AG08395 (cell line): ENCODE data around the gene ACSS1.

Experiments used
- DNase-seq: peaks from one replicate; pipeline ENCODE4 v3.0.0; 2012; ENCODE audit warnings: mixed read lengths, low spot score

ACSS1 gene

GRCh38 chr20:24970754-24971153 is 87.2 kb downstream of the ACSS1 start:
- DNase-seq = no peak

GRCh38 chr20:24970030-24970553 is 87.8 kb downstream of the ACSS1 start:
- no peak for DNase-seq

- no peak for DNase-seq
Observed at GRCh38 chr20:24969186-24970029, 88.5 kb downstream of the ACSS1 start.

DNA sequence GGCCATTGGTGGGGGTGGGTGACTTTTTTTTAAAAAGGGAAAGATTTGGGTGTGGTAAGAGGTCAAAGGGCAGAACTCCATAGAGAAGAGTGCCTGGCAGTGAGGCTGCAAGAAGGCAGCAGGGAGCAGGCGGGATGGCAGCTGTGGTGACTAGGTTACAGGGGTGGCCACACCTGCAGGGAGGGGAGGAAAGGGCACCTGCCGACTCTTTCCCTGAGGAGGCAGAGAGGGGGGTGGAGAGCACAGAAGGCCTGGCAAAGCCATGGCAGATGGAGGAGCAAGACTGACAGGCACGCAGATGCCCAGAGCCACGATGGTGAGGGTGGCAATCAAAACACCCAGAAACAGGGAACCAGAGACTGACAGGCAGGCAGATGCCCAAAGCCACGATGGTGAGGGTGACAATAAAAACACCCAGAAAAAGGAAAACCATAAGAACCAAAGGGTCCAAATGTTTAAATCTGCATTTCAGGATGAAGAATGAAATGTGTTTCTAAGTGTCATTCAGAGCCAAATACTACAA is 89.6 kb downstream of the ACSS1 start:
- DNase-seq = no peak

DNA sequence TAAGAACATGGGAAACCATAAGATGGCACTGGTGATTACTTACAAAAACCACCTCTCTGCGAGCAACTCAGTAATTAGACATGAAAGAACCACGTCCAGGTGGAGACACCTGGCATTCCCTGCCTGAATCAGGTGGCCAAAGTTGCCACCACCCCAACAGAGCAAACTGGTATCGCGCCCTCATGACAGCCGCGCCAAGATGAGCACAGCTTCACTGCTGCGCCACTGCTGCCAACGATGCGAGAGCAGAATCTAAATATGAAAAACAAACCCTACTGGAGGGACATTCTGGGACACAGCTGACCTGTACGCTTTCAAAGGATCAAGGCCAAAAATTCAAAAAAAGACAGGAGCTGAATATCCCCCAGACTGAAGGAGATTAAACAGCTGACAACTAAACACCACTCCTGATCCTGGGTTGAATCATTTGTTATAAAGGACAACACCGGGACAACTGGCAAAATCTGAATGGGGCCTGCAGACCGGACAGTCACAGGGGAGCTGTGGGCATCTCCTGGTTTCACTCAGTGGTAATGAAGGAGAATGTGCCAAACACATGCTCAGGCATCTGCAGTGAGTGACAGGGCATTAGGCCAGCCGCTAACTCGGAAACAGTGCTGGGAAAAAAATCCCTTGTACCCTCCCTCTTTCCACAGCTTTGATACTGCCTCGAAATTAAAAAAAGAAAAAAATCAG is 91.5 kb downstream of the ACSS1 start:
- no peak for DNase-seq

GRCh38 chr20:24965065-24965919 is 92.6 kb downstream of the ACSS1 start:
- no peak for DNase-seq

GRCh38 chr20:24964506-24964840 is 93.5 kb downstream of the ACSS1 start:
- no peak for DNase-seq

DNA sequence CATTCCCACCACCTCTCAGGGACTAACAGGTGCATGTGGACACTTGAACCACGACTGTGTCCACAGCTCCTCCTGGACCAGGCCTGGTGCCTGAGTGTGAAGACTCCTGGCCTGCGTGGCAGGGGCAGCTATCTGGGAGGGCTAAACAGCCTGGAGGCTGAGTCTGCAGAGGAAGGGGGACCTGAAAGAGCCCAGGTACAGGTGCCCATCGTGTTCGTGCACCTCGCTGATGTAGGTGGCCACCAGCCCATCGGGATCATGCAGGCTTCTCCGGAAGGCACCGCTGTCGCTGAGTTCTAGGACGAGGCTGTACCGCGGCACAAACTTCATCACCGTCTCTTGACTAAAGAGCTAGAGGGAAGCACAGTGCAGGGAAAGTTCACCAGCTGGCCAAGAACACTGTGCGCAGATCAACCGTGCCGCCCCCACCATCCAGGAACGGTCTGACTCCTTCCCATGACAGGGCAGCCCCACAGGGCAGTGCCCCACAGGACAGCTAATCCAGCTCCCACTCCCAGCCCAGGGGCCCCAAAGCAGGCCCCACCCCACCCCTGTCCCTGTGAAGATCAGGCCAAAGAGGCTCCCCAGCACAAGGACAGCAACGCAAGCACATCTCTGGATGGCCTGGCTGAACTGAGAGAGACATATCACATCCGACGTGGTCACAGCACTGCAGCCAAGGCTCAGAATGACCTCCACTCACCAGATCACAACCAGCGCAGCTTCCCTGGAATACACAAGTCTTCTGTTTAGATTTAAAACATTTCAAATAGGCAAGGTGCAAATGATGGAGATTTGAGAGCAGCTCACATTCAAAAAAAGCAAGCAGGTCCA is 94.0 kb downstream of the ACSS1 start:
- DNase-seq = no peak

GRCh38 chr20:24962510-24962909 is 95.4 kb downstream of the ACSS1 start:
- no peak for DNase-seq

DNA sequence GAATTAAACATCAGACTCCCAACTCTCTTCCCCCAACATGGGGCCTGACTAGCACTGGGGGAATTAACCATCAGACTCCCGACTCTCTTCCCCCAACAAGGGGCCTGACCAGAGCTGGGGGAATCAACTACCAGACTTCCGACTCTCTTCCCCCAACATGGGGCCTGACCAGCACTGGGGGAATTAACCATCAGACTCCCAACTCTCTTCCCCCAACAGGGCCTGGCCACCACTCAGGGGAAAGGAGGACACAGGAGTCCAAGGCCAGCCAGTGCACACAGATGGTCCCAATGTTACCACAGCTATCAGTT is 95.8 kb downstream of the ACSS1 start:
- no peak for DNase-seq

GRCh38 chr20:24961384-24962181 is 96.4 kb downstream of the ACSS1 start:
- no peak for DNase-seq

- no peak for DNase-seq
Observed at GRCh38 chr20:24960861-24961260, 97.1 kb downstream of the ACSS1 start.

- no peak for DNase-seq
Observed at GRCh38 chr20:24960302-24960801, 97.6 kb downstream of the ACSS1 start.

DNA sequence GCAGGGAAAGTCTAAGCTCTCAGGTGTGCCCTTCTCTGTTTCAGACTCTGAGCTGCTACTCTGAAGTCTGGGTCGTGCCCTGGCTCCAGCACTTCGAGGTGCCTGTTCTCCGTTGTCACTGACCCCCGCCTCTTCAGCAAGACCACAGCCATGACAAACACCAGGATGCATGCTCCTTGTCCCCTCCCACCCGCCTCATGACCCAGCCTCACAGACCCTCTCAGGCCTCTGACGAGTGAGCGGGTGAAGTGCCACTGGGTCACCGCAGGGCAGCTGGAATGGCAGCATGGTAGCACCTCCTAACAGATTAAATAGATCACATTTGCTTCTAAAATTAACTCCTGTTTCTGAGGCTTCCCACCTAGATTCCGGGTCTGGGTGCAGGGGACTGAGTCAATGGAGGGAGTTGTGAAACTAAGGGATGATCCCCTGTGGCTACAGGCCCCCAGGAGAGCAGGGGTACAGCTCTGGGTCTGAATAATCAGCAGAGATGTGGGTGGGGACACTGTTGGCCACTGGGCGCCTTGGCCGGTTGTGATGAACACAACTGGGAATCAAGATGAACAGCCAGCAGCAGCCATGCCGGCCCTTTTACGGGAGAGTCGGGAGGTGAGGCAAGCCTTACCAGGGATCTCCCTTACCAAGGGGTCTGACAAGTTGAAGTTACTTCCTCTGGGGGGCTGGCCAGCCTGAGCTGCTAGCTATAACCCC is 98.2 kb downstream of the ACSS1 start:
- DNase-seq = no peak

DNA sequence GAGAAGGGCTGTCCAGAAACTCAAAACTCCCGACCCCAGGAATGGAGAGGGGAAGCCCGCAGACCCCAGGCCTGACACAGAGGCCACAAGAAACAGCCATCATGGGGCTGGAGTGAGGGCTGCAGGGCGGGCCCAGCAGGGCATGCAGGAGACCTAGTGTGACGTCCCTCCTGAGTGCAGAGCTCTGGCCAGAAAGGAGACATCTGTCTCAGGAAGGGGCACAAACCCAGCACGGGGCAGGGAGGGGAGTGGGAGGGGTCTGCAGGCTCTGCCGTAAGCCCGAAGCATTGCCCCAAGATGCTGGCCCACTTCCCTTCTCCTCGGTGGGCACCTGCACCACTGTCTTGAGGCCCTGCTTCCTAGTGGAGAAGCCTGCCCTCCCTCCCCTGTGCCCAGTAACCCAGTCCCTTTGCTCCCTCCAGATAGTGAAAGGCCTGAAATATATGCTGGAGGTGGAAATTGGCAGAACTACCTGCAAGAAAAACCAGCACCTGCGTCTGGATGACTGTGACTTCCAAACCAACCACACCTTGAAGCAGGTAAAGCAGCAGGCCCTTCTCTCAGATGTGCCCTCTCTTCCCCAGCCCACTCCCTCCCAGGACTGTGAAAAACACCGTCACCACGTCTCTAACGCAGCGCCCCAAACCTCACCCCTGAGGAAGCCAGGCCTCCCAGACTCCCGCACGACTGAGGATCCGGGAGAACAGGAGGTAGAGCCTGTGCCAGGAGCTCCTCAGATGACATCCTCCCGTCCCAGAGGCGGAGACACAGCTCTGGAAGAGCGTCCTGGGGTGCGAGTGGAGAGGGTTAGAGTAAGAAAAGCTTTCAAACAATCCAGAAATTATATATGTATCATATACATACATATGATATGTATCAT is 99.2 kb downstream of the ACSS1 start:
- DNase-seq = no peak

- no peak for DNase-seq
Observed at GRCh38 chr20:24957326-24958016, 100.5 kb downstream of the ACSS1 start.
